HCT116 (cell line): ENCODE results near the gene LRRC72.

Experiments
- CBX3 ChIP-seq: IDR thresholded peaks from 2 replicates; pipeline ENCODE4 v1.6.1; 2012; ENCODE audit warnings: low read depth
- CEBPB ChIP-seq: IDR thresholded peaks from 2 replicates; pipeline ENCODE4 v1.6.1; 2012; ENCODE audit warnings: low read depth
- CTCF ChIP-seq, 3 experiments: fragments of 200-600 bp in 1 of 3; sonication (generic) in 1 of 3; IDR thresholded peaks in 2 of 3; conservative IDR thresholded peaks in 1 of 3; 2 replicates each; pipeline ENCODE4 v1.5.1; 2012 to 2017; ENCODE audit warnings: low read depth in 2 of 3, low read length in 2 of 3, antibody characterized with exemption in 1 of 3, borderline replicate concordance in 1 of 3, control low read depth in 1 of 3, mild to moderate bottlenecking in 1 of 3, mixed read lengths in 1 of 3, mixed run types in 1 of 3, moderate library complexity in 1 of 3; ENCODE audit not compliant: insufficient read depth in 1 of 3
- EGR1 ChIP-seq: IDR thresholded peaks from 2 replicates; pipeline ENCODE4 v1.6.1; 2012; ENCODE audit warnings: low read depth
- EZH2 ChIP-seq: fragments of 200-600 bp; sonication (generic); IDR thresholded peaks from 2 replicates; pipeline ENCODE4 v1.6.1; 2017; ENCODE audit warnings: antibody characterized with exemption, mixed run types
- FOSL1 ChIP-seq: IDR thresholded peaks from 2 replicates; pipeline ENCODE4 v1.6.1; 2012; ENCODE audit warnings: low read depth
- MAX ChIP-seq: IDR thresholded peaks from 2 replicates; pipeline ENCODE4 v1.6.1; 2012
- POLR2A ChIP-seq: IDR thresholded peaks from 2 replicates; pipeline ENCODE4 v1.7.0; 2011; ENCODE audit warnings: borderline replicate concordance; ENCODE audit not compliant: insufficient read depth, insufficient read length; ENCODE audit errors: extremely low read depth
- SIN3A ChIP-seq: IDR thresholded peaks from 2 replicates; pipeline ENCODE4 v1.6.1; 2012; ENCODE audit warnings: low read depth
- SRF ChIP-seq: IDR thresholded peaks from 2 replicates; pipeline ENCODE4 v1.6.1; 2012; ENCODE audit warnings: low read depth

GRCh38 chr7:16554518-16555236 is 28.1 kb downstream of the LRRC72 start:
- no peak for TF ChIP-seq POLR2A
- TF ChIP-seq CTCF (IDR thresholded peaks at IDR 0.05 in 2 of 3, conservative IDR thresholded peaks at IDR 0.05 in 1 of 3; ENCODE audit: borderline replicate concordance in 1 of 3, insufficient read depth in 1 of 3, low read depth in 2 of 3, low read length in 2 of 3): no peak
- TF ChIP-seq EGR1: no peak
- TF ChIP-seq CBX3: no peak
- TF ChIP-seq SIN3A: no peak
- TF ChIP-seq EZH2: no peak
- TF ChIP-seq CEBPB: no peak
- TF ChIP-seq SRF: no peak
- TF ChIP-seq FOSL1: no peak
- no peak for TF ChIP-seq MAX
